ENCODE results near the gene VEGFB.

GRCh38 chr11:64203421-64204079, 30.8 kb upstream of the VEGFB start:
- TF ChIP-seq ZNF274 (IDR thresholded peaks at IDR 0.05; ENCODE audit: low read depth, low read length) (no peak), YY1 (IDR thresholded peaks at IDR 0.05; ENCODE audit: insufficient read depth, insufficient read length) (no peak), SUZ12 (IDR thresholded peaks at IDR 0.05; ENCODE audit: extremely low read depth, insufficient read depth, insufficient read length) (no peak)

Data from NT2/D1 (cell line).